Bronchial epithelial cell (primary cell): ENCODE measurements around the gene ARRDC4. TPM values are rescaled to one million over a fixed set of nuclear protein-coding genes. Genes with fewer than 3 reads are reported as not detected.

Experiments
- DNase-seq: peaks from one replicate; pipeline ENCODE4 v3.0.0-alpha.2; 2010; ENCODE audit warnings: low read depth
- FAIRE-seq: peaks from 2 replicates; lab custom pipeline; 2011; peaks lifted over from hg19 to GRCh38; lab: Jason Lieb, UNC
- H3K27me3 ChIP-seq: 2 replicates; pipeline ENCODE4 v1.5.1; 2011; ENCODE audit warnings: low read length; ENCODE audit not compliant: control insufficient read depth, insufficient read depth
- H3K36me3 ChIP-seq: 2 replicates; pipeline ENCODE4 v1.5.1; 2011; ENCODE audit warnings: low read length; ENCODE audit not compliant: control insufficient read depth, insufficient read depth
- H3K4me3 ChIP-seq: 2 replicates; pipeline ENCODE4 v1.5.1; 2011; ENCODE audit warnings: mild to moderate bottlenecking, low read depth, low read length, control low read depth
- CTCF ChIP-seq: IDR thresholded peaks from 2 replicates; pipeline ENCODE4 v1.5.1; 2011; ENCODE audit warnings: mild to moderate bottlenecking, moderate library complexity, low read length, control low read depth, inconsistent platforms; ENCODE audit not compliant: insufficient read depth, severe bottlenecking
- total RNA-seq: library from RNA; depleted of rRNA; stranded (reverse); fragments of >200 nt; gene quantifications from 2 replicates; pipeline ENCODE4 v1.2.1, GENCODE V29; 2014

ARRDC4 gene
- total RNA-seq, 1 donor from 2014 or later = 3.9 TPM

GRCh38 chr15:97947465-97948260 lies 12.8 kb upstream of the ARRDC4 start:
- H3K27me3 ChIP-seq = no peaks in the 10 kb centered on the region
- DNase-seq (peak; percentile 34), FAIRE-seq (no peak)
- no peak for TF ChIP-seq CTCF
- H3K4me3 ChIP-seq = no peak overlapping the region
- no peaks in the 10 kb centered on the region for H3K36me3 ChIP-seq

DNA sequence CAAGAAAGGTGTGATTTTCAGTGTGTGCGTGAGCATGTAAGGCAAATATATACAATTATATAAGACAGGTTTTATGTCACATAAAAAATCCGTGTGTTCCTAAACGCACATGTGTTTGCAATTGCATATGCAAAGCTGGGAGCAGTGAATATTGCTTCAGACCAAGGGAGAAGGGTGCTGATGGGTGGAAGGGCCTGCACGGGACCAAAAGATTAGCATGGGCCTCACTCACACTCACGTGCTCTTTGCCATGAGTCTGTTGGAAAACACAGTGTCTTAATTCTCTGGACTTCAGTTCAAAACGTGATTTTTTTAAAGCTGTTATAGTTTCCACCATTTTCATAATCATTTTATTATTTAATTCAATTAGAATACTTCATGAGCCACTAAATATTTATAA lies 7.2 kb upstream of the ARRDC4 start:
- no peak for TF ChIP-seq CTCF
- FAIRE-seq (no peak), DNase-seq (no peak)
- Histone ChIP-seq H3K36me3 (no peaks in the 10 kb centered on the region), H3K4me3 (no peak overlapping the region), H3K27me3 (no peaks in the 10 kb centered on the region)

GRCh38 chr15:97953748-97954147 lies 6.8 kb upstream of the ARRDC4 start:
- DNase-seq (no peak), FAIRE-seq (no peak)

GRCh38 chr15:97955035-97955434 lies 5.5 kb upstream of the ARRDC4 start:
- no peak for FAIRE-seq
- H3K27me3 ChIP-seq = no peaks in the 10 kb centered on the region
- H3K36me3 ChIP-seq = no peaks in the 10 kb centered on the region
- no peak overlapping the region for H3K4me3 ChIP-seq
- DNase-seq = no peak
- TF ChIP-seq CTCF = no peak

More at GRCh38 chr15:97953748-97954147, 6.8 kb upstream of the ARRDC4 start:
- Histone ChIP-seq H3K36me3 (no peaks in the 10 kb centered on the region), H3K27me3 (no peaks in the 10 kb centered on the region), H3K4me3 (no peak overlapping the region)
- TF ChIP-seq CTCF = no peak

- no peak overlapping the region for H3K4me3 ChIP-seq
- FAIRE-seq (no peak), DNase-seq (no peak)
- TF ChIP-seq CTCF = no peak
- no peaks in the 10 kb centered on the region for H3K27me3 ChIP-seq
- H3K36me3 ChIP-seq = no peaks in the 10 kb centered on the region
These were observed 5.0 kb upstream of the ARRDC4 start for GRCh38 chr15:97955529-97955928.
